Measurements from ENCODE around the gene MAP3K9.

The MAP3K9 gene

GRCh38 chr14:70789361-70789760 is 20.0 kb downstream of the MAP3K9 start:
- TF ChIP-seq CTCF (IDR thresholded peaks at IDR 0.05; ENCODE audit: low read depth, low read length): no peak
- H3K9me3 ChIP-seq (ENCODE audit: severe bottlenecking): no peaks in the 10 kb centered on the region
- no peaks in the 10 kb centered on the region for H3K27me3 ChIP-seq (ENCODE audit: insufficient read depth, low read depth, severe bottlenecking)
- peak overlapping the region; percentile 76 for H3K27ac ChIP-seq
- H3K4me3 ChIP-seq (ENCODE audit: low read depth, low read length): no peak overlapping the region
- no peak for DNase-seq
- peaks cover 45% of the 10 kb centered on the region for H3K36me3 ChIP-seq

- DNase-seq: peak; percentile 41
These were observed 20.4 kb downstream of the MAP3K9 start for GRCh38 chr14:70788898-70789297.

GRCh38 chr14:70785556-70785955 is 23.8 kb downstream of the MAP3K9 start:
- H3K27me3 ChIP-seq (ENCODE audit: insufficient read depth, low read depth, severe bottlenecking): no peaks in the 10 kb centered on the region
- H3K4me3 ChIP-seq (ENCODE audit: low read depth, low read length): no peak overlapping the region
- H3K36me3 ChIP-seq: peaks cover 25% of the 10 kb centered on the region
- no peak overlapping the region for H3K27ac ChIP-seq
- no peaks in the 10 kb centered on the region for H3K9me3 ChIP-seq (ENCODE audit: severe bottlenecking)
- TF ChIP-seq CTCF (IDR thresholded peaks at IDR 0.05; ENCODE audit: low read depth, low read length): no peak
- no peak for DNase-seq

More at GRCh38 chr14:70788898-70789297, 20.4 kb downstream of the MAP3K9 start:
- TF ChIP-seq CTCF (IDR thresholded peaks at IDR 0.05; ENCODE audit: low read depth, low read length): no peak
- peak overlapping the region; percentile 76 for H3K27ac ChIP-seq
- no peaks in the 10 kb centered on the region for H3K27me3 ChIP-seq (ENCODE audit: insufficient read depth, low read depth, severe bottlenecking)
- no peak overlapping the region for H3K4me3 ChIP-seq (ENCODE audit: low read depth, low read length)
- H3K36me3 ChIP-seq: peaks cover 40% of the 10 kb centered on the region
- no peaks in the 10 kb centered on the region for H3K9me3 ChIP-seq (ENCODE audit: severe bottlenecking)

- peaks cover 28% of the 10 kb centered on the region for H3K36me3 ChIP-seq
- H3K27ac ChIP-seq: no peak overlapping the region
- no peak for TF ChIP-seq CTCF (IDR thresholded peaks at IDR 0.05; ENCODE audit: low read depth, low read length)
- H3K4me3 ChIP-seq (ENCODE audit: low read depth, low read length): no peak overlapping the region
- DNase-seq: no peak
- H3K27me3 ChIP-seq (ENCODE audit: insufficient read depth, low read depth, severe bottlenecking): no peaks in the 10 kb centered on the region
- H3K9me3 ChIP-seq (ENCODE audit: severe bottlenecking): no peaks in the 10 kb centered on the region
These were observed 24.4 kb downstream of the MAP3K9 start for GRCh38 chr14:70784886-70785285.

- no peak overlapping the region for H3K27ac ChIP-seq
- no peak for DNase-seq
- H3K36me3 ChIP-seq: peaks cover 22% of the 10 kb centered on the region
- H3K27me3 ChIP-seq (ENCODE audit: insufficient read depth, low read depth, severe bottlenecking): no peaks in the 10 kb centered on the region
- no peak for TF ChIP-seq CTCF (IDR thresholded peaks at IDR 0.05; ENCODE audit: low read depth, low read length)
- no peaks in the 10 kb centered on the region for H3K9me3 ChIP-seq (ENCODE audit: severe bottlenecking)
- H3K4me3 ChIP-seq (ENCODE audit: low read depth, low read length): no peak overlapping the region
These were observed 27.0 kb downstream of the MAP3K9 start for GRCh38 chr14:70782361-70782760.

GRCh38 chr14:70780396-70781075 is 28.8 kb downstream of the MAP3K9 start:
- H3K27ac ChIP-seq: no peak overlapping the region
- DNase-seq: no peak

More at GRCh38 chr14:70780396-70781075, 28.8 kb downstream of the MAP3K9 start:
- no peak for TF ChIP-seq CTCF (IDR thresholded peaks at IDR 0.05; ENCODE audit: low read depth, low read length)
- Histone ChIP-seq H3K27me3 (ENCODE audit: insufficient read depth, low read depth, severe bottlenecking) (no peaks in the 10 kb centered on the region), H3K36me3 (peaks cover 17% of the 10 kb centered on the region), H3K9me3 (ENCODE audit: severe bottlenecking) (no peaks in the 10 kb centered on the region), H3K4me3 (ENCODE audit: low read depth, low read length) (no peak overlapping the region)
